RWPE2 (cell line): Measurements from ENCODE around the gene ZSWIM9.

Experiments
- ATAC-seq: fragments of 200-7000 bp; cut with Tn5 transposase; 3 replicates; pipeline ENCODE4 v1.9.1; 2021; ENCODE audit warnings: low read depth
- DNase-seq: peaks from one replicate; pipeline ENCODE4 v3.0.0-alpha.2; 2020; ENCODE audit warnings: low spot score
- H3K27ac ChIP-seq: fragments of 450-650 bp; 2 replicates; pipeline ENCODE4 v1.5.1; 2017; ENCODE audit warnings: mild to moderate bottlenecking; ENCODE audit not compliant: poor library complexity, severe bottlenecking
- H3K27me3 ChIP-seq: fragments of 250-450 bp; sonication (Bioruptor Pico); 2 replicates; pipeline ENCODE4 v1.5.1; 2021; ENCODE audit warnings: mild to moderate bottlenecking, moderate library complexity; ENCODE audit not compliant: insufficient read depth, poor library complexity, severe bottlenecking
- H3K36me3 ChIP-seq: fragments of 250-450 bp; sonication (Bioruptor Pico); 2 replicates; pipeline ENCODE4 v1.5.1; 2020; ENCODE audit warnings: low read depth, mild to moderate bottlenecking, moderate library complexity
- H3K4me1 ChIP-seq: fragments of 250-450 bp; sonication (Bioruptor Pico); 2 replicates; pipeline ENCODE4 v1.5.1; 2021; ENCODE audit warnings: mild to moderate bottlenecking, moderate library complexity; ENCODE audit not compliant: insufficient read depth, poor library complexity, severe bottlenecking
- H3K4me3 ChIP-seq: fragments of 250-450 bp; sonication (Bioruptor Pico); 2 replicates; pipeline ENCODE4 v1.5.1; 2021; ENCODE audit warnings: mild to moderate bottlenecking, moderate library complexity; ENCODE audit not compliant: severe bottlenecking
- H3K9me3 ChIP-seq: fragments of 250-450 bp; sonication (Bioruptor Pico); 2 replicates; pipeline ENCODE4 v1.5.1; 2021; ENCODE audit warnings: mild to moderate bottlenecking, moderate library complexity; ENCODE audit not compliant: severe bottlenecking
- TF ChIP-seq, protein P1 (sequence below): fragments of 450-650 bp; IDR thresholded peaks from one replicate; pipeline ENCODE4 v1.5.1; 2017; ENCODE audit warnings: mild to moderate bottlenecking, moderate library complexity; ENCODE audit not compliant: poor library complexity, severe bottlenecking

ZSWIM9 gene

DNA sequence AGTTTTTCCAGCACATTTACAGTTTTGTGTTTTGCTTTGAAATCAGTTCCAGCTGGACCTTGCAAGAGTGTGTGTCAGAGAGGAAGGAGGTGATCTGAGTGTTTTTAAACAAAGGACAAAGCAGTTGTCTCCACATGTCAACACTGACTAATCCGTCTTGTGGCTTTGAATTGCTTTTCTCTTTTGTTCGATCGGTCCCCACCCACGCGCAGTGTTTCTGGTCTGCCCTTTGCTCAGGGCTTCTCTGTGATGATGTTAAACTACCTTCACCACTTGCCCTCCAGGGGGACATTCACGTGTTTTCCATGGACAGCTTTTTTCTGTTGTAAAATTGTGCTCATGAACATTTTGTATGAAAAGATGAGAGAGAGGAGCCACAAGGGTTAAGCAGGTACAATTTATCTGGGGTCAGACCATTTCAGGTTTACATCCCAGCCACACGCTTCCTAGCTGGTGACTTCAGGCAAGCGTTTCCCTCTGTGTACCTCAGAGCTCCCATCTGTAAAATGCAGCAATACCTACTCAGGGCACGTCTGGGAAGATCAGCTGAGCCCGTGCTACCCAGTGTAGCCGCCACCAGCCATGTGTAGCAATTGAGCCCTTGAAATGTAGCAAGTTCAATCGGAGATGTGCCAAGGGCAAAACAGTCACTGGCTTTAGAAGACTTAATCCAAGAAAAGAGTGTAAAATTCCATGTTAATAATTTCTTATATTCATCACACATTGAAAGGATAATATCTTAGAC is 46.4 kb upstream of the ZSWIM9 start:
- no peak for DNase-seq
- Histone ChIP-seq H3K4me1 (peaks cover 22% of the 10 kb centered on the region), H3K9me3 (no peaks in the 10 kb centered on the region), H3K4me3 (no peak overlapping the region), H3K27ac (no peak overlapping the region), H3K27me3 (no peaks in the 10 kb centered on the region), H3K36me3 (peaks cover 46% of the 10 kb centered on the region)
- TF ChIP-seq, protein P1, sequence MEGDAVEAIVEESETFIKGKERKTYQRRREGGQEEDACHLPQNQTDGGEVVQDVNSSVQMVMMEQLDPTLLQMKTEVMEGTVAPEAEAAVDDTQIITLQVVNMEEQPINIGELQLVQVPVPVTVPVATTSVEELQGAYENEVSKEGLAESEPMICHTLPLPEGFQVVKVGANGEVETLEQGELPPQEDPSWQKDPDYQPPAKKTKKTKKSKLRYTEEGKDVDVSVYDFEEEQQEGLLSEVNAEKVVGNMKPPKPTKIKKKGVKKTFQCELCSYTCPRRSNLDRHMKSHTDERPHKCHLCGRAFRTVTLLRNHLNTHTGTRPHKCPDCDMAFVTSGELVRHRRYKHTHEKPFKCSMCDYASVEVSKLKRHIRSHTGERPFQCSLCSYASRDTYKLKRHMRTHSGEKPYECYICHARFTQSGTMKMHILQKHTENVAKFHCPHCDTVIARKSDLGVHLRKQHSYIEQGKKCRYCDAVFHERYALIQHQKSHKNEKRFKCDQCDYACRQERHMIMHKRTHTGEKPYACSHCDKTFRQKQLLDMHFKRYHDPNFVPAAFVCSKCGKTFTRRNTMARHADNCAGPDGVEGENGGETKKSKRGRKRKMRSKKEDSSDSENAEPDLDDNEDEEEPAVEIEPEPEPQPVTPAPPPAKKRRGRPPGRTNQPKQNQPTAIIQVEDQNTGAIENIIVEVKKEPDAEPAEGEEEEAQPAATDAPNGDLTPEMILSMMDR: no peak
- ATAC-seq: peak; percentile 88

DNA sequence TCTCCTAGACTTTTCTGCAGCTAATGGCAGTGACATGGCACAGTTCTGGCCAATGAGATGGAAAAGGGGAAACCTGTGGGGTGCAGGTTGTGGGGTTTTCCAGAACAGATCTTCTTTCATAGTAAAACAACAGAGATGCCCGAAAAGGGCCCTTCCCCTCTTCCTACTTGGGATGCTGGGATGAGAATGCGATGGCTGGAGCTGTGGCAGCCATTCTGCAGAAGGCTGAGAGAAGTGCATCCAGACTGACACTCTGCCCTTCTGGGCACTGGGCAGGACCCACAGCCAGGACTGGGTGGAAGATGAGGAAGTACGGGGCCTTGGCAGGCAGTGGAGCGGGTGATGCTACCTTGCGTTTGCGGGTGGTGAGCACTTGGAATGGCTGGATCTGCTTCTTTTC is 42.9 kb upstream of the ZSWIM9 start:
- H3K27me3 ChIP-seq: no peaks in the 10 kb centered on the region
- peaks cover 14% of the 10 kb centered on the region for H3K4me1 ChIP-seq
- TF ChIP-seq, protein P1: no peak
- ATAC-seq: no peak
- no peak overlapping the region for H3K27ac ChIP-seq
- H3K36me3 ChIP-seq: peaks cover 42% of the 10 kb centered on the region
- no peak overlapping the region for H3K4me3 ChIP-seq
- no peaks in the 10 kb centered on the region for H3K9me3 ChIP-seq
- no peak for DNase-seq

DNA sequence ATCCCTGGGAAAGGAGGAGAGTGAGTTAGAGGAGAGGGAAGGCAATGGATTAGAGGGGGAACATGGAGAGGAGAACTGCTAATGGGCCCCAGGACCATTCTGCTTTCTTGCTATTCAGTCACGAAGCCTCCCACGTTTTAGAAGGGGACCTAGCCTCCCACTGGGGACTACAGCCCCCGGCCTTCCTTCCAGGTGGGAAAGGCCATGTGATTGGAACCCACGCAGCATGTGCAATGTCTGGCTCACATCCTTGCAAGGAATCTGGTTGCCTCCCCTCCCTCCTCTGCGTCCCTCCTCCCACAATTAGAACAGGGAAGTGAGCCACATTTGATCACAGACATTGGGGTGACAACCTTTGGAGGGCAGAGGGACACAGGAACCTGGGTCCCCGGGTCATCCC is 37.4 kb upstream of the ZSWIM9 start:
- H3K4me1 ChIP-seq: no peaks in the 10 kb centered on the region
- H3K9me3 ChIP-seq: no peaks in the 10 kb centered on the region
- peaks cover 29% of the 10 kb centered on the region for H3K36me3 ChIP-seq
- no peak overlapping the region for H3K27ac ChIP-seq
- H3K4me3 ChIP-seq: no peak overlapping the region
- TF ChIP-seq, protein P1: no peak
- ATAC-seq: no peak
- no peaks in the 10 kb centered on the region for H3K27me3 ChIP-seq
- no peak for DNase-seq

DNA sequence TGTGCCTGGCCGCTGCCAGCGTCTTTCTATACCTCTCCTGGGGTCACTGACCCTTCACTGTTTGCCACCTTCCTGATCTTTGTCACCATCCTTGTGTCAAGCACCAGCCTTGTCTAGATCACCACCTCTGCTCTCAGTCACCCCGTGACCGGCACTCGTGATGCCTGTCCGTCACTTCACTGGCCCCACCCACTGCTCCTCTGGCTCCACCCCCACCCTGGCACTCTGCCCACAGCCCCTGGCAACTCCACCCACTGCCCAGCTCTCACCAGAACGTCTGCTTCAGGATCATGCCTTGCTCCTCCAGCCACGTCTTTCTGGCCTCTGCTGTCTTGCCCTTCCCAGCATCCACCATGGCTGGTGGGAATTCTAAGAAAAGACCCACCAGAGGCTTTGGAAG is 35.1 kb upstream of the ZSWIM9 start:
- ATAC-seq (no peak), DNase-seq (no peak)
- Histone ChIP-seq H3K27ac (no peak overlapping the region), H3K27me3 (no peaks in the 10 kb centered on the region), H3K36me3 (peaks cover 16% of the 10 kb centered on the region), H3K9me3 (no peaks in the 10 kb centered on the region), H3K4me3 (no peak overlapping the region), H3K4me1 (no peaks in the 10 kb centered on the region)
- TF ChIP-seq, protein P1: no peak

DNA sequence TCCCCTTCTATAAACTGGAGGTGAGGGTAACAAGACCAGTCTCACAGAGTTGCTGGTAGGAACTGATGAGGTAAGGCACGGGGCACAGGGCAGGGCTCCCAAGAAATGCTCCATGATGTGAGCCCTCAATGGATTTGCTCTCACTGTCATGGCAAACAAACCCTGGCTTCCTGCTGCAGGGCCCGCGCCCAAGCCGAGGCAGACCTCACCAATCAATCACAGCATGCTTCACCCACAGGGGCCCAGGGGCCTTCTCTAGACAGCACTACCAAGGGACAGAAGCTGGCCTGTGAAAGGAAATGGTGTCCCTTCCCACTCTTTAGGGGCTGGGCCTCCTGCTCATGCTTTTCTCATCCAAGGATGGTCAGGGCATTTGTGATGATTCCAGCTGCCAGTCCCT is 33.9 kb upstream of the ZSWIM9 start:
- H3K9me3 ChIP-seq: no peaks in the 10 kb centered on the region
- DNase-seq (no peak), ATAC-seq (no peak)
- peaks cover 8% of the 10 kb centered on the region; the same call in 1 of the 2 replicates for H3K36me3 ChIP-seq
- H3K27me3 ChIP-seq: no peaks in the 10 kb centered on the region
- no peak overlapping the region for H3K4me3 ChIP-seq
- no peak overlapping the region for H3K27ac ChIP-seq
- no peaks in the 10 kb centered on the region for H3K4me1 ChIP-seq
- TF ChIP-seq, protein P1: no peak
